GM19397 (cell line): ENCODE measurements around the gene ERC2.

Source experiments
- ATAC-seq: cut with Tn5 transposase; IDR thresholded peaks from one replicate; pipeline ENCODE4 v1.9.1; 2021; ENCODE audit warnings: mild to moderate bottlenecking, moderate library complexity; ENCODE audit not compliant: unreplicated experiment

Gene ERC2

DNA sequence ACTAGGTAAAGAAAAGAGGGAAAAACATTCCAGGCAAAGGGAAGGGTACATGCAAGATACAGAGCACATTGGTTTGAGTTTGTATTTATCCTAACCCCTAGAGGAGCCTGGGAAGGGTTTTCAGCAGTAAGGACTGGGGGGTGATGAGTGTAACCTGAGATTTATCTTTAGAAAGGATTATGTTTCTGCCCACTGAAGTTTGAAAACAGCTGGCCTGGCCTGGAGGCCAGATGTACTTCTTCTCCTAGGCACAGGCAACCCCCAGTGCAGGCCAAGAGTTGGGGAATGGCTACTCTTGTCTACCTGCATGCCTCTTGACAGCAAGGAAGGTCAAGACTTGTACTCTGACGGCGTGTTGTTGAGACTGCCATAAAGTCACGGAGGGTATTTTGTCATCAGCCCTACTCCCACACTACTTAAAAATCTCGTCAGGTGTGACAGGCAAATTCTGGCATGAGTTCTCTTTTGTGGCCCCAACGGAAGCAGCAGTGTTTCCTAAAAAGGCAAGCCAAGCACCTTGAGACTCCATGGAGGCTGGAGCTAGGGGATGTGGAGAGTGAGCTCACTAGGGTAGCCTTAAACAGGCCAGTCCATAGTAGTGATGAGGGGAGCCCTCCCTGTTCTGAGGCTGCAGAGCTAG, 739.7 kb downstream of the ERC2 start:
- no peak for ATAC-seq

GRCh38 chr3:55726501-55726775, 741.8 kb downstream of the ERC2 start:
- ATAC-seq = no peak

DNA sequence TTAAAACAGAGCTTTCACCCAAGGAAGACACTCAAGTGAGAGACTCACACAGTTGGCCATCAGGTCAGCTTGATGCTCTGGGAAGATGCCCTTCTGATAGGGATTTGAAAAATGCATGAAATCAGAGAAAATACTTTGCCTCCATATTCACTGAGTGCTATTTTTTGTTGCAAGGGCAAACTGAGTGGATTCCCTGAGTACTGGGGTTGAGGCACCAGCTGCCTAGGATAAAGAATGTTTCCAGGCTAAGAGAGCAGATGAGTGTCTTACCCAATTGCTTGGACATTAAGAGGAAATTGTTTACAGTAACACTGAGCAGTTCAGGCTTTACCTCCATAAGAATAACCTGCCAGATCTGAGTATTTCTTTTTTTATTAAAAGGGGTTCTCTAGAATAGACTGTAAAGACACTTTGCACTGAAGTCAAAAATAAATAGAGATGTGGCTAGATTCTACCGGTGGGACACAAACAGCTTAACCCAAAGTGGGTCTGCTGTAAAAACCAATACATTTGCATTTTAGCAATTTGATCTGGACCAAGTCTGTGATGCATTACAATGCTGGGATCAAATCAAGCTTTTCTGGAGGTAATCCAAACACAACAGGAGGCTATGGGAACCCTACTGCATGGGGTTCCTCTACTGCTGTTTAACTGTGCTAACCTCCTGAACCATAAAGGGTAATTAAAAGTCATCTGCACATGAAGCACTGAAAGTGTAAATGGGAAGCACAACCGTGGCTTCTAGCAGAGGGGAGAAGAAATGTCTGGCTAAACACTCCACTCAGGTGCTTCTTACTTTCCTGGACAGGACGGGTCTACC, 742.4 kb downstream of the ERC2 start:
- ATAC-seq = no peak

DNA sequence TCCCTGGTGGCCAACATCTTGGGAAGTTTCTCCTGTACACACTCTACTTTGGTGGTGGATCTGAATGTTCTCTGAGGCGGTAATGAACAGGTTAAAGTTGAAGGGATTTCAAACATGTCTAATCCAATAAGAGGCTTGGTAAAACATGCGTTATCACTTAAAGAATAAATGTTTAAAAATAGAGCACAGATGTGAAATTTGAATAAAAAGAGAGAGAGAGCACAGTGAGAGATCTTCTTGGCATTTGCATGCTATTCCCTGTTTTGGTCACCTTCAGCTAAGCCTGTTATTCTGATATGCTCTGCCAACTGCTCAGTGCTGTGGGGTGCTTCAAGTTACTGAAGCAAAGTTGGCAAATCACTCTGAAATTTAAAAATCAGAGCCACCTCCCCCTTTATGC, 743.4 kb downstream of the ERC2 start:
- peak; percentile 54 for ATAC-seq

DNA sequence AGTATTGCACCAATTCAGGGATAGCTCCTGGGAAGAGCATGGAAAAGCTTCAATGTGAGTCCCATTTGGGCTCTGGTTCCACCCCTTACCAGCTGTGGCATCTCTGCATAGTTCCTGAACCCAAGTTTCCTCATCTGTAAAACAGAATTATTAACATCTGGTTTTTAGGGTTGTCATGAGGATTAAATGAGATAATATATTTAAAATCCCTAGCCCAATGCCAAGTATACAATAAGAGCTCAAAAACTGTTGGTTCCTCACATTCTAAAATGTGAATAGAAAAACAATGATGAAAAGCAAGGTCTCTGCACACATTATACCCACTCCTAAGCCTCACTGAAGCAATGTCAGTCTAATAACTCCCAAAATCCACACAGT, 743.9 kb downstream of the ERC2 start:
- no peak for ATAC-seq

DNA sequence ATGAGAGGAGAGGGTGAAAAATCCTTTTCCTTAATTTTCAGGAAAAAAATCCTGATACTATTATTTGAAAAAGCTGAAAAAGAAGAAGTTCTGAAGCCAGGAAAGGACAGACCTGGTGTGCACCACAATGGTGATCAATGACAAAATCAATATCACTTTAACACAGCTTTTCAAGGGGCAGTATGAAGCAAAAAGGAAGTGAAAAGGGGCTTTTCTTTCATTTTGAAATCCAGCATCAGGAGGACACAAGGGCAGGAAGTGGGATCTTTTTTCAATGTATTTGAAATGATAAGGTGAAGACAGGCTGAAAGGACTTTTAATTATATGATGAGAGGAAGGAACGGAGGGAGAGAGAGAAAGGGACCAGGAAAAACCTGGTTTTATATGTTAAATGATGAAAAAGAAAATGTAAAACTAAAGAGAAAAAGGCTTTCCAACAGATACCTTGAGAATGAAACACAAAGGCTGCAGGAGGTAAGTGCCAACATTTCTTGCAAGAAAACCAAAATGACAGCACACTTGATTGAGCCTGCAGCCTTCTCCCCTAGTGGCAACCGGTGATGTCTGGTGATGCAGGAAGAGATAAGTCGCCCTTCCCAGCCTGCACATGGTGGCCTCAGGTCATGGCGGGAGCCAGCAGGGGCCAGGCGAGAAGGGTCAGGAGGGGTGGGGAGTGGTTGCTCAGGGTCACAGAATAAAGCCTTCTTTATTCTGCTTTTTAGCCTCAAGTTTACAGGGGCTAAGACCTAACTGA, 744.4 kb downstream of the ERC2 start:
- no peak for ATAC-seq

DNA sequence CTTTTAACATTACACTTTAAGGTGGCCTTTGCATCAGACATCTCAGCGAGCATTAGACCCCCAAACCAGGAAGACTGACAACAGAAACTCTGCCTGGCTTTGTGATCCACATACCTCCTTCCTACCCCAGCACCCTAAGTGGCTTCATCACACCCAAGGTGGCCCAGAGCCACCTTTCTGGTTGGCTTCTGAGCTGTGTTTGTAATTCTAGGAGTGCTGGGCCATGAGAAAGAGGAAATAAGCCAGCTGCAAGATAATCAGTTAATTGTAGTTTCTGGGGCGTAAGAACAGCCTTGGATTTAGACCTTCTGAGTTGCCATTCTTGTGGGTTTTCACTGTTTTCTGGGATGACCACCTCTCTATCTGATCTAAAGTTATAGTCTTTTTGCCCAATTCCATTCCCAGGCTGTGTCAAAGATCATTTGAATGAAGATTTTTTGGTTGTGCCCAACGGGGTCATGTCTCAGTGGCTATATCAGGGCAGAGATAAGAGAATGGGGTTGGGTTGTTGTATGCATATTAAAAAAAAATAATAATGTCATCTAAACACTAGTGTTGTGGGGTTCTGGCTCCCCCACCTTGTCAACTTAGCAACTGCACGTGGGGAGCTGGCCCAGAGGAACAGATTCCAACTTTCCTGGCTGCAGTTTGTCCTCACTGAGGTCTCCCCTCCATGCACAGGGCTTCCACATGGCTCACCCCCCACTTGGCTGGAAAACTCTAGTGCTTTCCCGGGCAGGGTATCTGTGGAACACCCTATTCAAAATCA, 746.4 kb downstream of the ERC2 start:
- ATAC-seq = no peak

DNA sequence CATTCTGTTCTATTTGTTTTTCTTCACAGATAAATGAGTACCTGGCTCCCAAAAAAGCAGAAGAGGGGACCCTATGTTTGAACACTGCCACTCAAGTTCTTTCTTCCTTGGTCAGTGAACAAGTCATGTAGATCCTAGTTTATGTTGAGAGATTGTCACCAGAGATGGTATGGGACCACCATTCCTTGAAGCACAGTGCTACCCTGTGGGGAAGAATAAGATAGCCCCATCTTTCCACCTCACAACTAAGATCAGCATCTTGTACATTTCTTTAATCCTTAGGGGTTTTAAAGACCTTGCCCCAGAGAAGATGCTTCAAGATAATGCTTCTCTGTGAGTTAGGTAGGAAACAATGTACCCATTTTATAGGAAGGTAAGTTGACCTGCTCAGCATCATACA, 747.7 kb downstream of the ERC2 start:
- ATAC-seq = no peak

GRCh38 chr3:55719508-55719907, 748.8 kb downstream of the ERC2 start:
- ATAC-seq = no peak

GRCh38 chr3:55719006-55719405, 749.3 kb downstream of the ERC2 start:
- ATAC-seq = no peak

DNA sequence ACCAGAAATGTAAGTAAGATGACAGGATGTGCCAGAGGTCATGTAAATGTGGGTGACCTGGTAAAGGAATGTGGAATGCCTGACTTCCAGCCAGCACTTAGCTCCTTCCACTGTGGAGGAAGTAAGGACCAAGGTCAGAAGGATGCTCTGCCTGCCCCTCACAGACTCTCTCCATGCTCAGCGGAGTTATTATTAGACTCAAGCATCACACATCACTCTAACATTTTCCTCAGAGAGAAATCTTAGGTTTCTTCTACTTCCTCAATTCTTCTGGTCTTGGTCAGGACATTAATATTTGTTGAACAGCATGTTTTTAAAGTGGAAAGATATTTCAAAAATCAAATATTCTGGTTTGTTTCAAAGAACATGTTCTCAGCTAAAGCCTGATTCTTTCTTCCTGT, 749.7 kb downstream of the ERC2 start:
- ATAC-seq = no peak

- ATAC-seq = no peak
Observed at GRCh38 chr3:55718074-55718473, 750.2 kb downstream of the ERC2 start.

- no peak for ATAC-seq
Observed at GRCh38 chr3:55717481-55717880, 750.8 kb downstream of the ERC2 start.

DNA sequence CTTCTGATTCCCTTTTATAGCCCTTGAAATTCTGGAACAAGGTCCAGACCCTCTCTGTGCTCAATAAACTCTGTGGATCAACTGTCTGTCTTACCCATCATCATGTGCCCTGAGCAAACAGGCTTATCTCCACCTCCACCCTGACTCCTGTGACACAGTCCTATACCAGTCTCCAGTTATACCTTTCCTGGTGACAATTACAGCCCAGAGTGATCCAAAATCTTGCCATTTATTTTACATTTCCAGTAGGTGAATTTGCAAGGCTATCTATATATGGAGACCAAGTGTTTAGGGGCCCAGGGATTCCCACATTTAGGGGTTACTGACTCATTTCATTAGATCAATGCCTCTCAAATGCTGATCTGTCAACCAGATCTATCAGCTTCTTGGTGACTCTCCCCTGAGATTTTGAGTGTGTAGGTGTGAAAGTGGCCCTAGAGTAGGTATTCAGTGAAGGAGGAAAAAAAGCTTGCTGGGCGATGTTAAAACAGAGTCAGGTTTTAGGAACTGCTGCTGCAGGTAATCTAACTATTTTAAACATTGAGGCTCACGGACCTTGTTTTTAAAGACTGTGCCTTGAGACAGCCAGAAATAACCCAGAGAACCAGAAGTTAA, 751.5 kb downstream of the ERC2 start:
- ATAC-seq = no peak

- no peak for ATAC-seq
Observed at GRCh38 chr3:55716044-55716443, 752.2 kb downstream of the ERC2 start.

- ATAC-seq = no peak
Observed at GRCh38 chr3:55714057-55714456, 754.2 kb downstream of the ERC2 start.

GRCh38 chr3:55711646-55712045, 756.6 kb downstream of the ERC2 start:
- ATAC-seq = no peak

DNA sequence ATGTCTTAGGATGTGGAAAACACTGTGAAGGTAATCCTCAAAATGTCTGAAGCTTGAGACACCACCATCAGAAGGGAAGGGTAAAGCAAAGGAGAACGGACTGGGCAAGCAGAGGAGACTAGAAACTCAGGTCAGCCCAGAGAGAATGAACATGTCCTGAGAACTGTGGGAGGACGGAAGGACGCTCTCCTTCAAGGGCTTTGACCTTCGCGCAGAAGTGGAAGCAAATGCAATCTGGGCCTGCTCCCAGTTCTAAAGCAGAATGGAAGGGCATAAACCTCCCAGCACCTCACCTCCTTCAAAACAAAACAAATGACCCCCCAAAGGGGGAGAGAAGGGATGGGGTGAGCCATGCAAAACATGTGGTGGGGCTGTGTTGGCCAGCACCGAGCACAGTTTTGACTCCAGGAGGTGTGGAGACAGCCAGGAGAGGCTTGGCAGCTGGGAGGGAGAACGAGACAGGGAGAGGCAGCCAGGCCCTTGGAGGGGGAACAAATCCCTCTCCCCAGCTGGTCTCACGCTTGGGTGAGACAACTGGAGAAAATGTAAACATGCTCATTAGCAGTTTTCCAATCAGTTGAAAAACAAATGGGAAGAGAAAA, 758.8 kb downstream of the ERC2 start:
- ATAC-seq = no peak

- no peak for ATAC-seq
Observed at GRCh38 chr3:55708921-55709320, 759.3 kb downstream of the ERC2 start.

GRCh38 chr3:55708242-55708641, 760.0 kb downstream of the ERC2 start:
- no peak for ATAC-seq

DNA sequence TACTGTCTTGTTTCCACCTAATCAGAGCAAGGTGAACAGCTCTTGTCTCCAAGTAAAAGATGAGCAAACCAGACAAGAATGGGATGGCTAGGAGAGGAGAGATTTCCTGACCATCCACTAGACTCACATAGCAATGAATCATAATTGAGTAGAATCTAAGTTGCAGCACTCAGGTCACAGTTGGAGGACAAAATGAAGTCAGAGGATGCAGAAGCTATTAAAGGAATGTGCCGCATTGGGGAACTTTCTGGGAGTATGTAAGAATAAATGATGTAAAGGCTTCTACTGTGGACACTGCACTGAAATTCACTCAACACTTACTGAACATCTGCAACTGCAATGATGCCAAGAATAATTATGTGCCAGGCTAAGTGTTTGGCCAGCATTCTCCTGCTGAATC, 763.7 kb downstream of the ERC2 start:
- no peak for ATAC-seq
